Right renal pelvis (tissue), 4 donors: ENCODE data around the gene AKAP12. TPM values are rescaled to one million over a fixed set of nuclear protein-coding genes. Genes with fewer than 3 reads are reported as not detected.
"Not testable (repeated sequence)": the region's sequence is repeated elsewhere in the genome, so short reads cannot be mapped to it uniquely, and the experiment has no call there.

Experiments
- DNase-seq, 4 donors: peaks; one replicate each; pipeline ENCODE4 v3.0.0-alpha.2; 2013; ENCODE audit warnings: low read depth in 4 of 4, low spot score in 3 of 4, missing footprints in 1 of 4
- polyA plus RNA-seq, 4 donors: library from polyadenylated mRNA; unstranded; fragments of 120-200 nt; gene quantifications; one replicate each; pipeline ENCODE4 v1.2.1, GENCODE V29; 2013; ENCODE audit not compliant: insufficient read length in 4 of 4

AKAP12 gene
- polyA plus RNA-seq, 4 donors = 151 to 168 (median 163) TPM

DNA sequence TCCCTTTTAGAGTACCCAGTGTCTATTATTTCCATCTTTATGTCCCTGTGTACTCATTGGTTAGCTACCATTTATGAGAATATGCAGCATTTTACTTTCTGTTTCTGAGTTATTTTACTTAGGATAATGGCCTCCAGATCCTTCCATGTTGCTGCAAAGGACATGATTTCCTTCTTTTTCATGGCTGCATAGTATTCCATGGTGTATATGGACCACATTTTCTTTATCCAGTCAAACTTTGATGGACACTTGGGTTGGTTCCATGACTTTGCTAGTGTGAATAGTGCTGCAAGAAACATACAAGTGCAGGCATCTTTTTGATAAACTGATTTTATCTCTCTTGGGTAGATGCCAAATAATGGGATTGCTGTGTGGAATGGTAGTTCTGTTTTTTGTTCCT, 96.2 kb downstream of the AKAP12 start:
- no peak for DNase-seq

DNA sequence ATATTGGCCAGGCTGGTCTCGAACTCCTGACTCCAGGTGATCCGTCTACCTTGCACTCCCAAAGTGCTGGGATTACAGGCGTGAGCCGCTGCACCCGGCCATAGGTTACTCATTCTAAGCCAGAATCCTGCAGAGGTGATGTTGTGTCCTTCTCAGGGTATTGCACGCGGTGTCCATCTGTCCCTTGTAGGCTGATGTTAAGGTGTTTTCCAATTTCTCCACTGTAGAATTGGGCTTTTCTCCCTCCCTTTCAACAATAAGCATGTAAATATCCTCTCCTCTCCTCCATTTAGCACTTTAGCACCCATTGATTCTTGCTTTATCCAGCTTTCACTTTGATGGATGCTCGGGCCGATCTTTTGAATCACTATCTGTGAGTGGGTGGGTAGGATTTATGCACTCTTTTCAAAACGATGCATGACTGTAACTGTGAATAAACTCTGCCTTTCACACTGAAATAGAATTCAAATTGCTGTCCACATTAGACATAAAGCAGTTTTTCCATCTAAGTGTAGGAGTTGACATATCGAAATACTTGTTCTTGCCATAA, 99.0 kb downstream of the AKAP12 start:
- no peak for DNase-seq

DNA sequence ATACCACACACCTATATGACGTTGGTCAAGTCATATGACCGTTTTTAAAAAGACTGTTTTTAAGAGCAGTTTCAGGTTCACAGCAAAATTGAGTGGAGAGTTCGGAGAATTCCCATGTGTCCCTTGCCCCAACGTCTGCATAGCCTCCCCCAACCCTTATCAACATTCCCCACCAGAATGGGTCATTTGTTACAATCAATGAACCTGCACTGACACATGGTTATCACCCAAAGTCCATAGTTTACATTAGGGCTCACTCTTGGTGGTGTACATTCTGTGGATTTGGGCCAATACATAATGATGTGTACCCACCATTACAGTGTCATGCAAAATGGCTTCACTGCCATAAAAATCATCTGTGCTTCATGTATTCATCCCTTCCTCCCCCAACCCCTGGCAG, 99.6 kb downstream of the AKAP12 start:
- DNase-seq = no peak

DNA sequence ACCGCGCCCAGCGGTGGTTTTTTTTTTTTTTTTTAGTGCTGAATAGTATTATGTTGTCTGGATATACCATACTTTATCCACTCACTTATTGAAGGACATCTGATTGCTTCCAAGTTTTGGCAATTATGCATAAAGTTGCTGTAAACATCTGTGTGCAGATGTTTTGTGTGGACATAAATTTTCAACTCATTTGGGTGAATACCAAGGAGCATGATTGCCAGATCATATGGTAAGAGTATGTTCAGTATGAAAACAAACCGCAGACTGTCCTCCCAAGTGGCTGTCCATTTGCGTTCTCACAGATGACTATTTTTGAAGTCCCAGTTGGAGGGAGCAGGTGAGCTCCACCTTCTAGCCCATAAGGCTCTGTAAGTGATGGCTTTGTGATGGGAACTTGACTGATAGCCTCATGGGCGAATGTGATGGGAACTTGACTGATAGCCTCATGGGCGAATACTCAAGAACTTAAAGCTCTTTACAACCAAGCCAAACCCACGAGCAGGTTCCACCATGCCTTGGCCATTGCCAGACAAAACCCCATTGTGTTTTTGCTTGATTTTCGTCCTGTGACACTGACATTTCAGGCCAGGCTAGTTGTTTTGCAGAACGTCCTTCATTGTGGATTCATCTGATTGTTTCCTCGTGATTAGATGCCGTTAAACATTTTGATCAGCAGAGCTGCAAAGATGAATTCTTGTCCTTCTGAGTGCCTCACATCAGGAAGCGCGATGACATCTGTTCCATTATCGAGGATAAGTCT, 100.6 kb downstream of the AKAP12 start:
- no peak for DNase-seq

- DNase-seq = no peak
Observed at GRCh38 chr6:151341476-151342195, 101.9 kb downstream of the AKAP12 start.

- DNase-seq = not testable (repeated sequence)
Observed at GRCh38 chr6:151342750-151343149, 103.0 kb downstream of the AKAP12 start.

DNA sequence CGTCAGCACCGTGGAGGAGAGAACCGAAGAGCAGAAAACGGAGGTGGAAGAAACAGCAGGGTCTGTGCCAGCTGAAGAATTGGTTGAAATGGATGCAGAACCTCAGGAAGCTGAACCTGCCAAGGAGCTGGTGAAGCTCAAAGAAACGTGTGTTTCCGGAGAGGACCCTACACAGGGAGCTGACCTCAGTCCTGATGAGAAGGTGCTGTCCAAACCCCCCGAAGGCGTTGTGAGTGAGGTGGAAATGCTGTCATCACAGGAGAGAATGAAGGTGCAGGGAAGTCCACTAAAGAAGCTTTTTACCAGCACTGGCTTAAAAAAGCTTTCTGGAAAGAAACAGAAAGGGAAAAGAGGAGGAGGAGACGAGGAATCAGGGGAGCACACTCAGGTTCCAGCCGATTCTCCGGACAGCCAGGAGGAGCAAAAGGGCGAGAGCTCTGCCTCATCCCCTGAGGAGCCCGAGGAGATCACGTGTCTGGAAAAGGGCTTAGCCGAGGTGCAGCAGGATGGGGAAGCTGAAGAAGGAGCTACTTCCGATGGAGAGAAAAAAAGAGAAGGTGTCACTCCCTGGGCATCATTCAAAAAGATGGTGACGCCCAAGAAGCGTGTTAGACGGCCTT, 110.0 kb downstream of the AKAP12 start:
- no peak for DNase-seq

DNA sequence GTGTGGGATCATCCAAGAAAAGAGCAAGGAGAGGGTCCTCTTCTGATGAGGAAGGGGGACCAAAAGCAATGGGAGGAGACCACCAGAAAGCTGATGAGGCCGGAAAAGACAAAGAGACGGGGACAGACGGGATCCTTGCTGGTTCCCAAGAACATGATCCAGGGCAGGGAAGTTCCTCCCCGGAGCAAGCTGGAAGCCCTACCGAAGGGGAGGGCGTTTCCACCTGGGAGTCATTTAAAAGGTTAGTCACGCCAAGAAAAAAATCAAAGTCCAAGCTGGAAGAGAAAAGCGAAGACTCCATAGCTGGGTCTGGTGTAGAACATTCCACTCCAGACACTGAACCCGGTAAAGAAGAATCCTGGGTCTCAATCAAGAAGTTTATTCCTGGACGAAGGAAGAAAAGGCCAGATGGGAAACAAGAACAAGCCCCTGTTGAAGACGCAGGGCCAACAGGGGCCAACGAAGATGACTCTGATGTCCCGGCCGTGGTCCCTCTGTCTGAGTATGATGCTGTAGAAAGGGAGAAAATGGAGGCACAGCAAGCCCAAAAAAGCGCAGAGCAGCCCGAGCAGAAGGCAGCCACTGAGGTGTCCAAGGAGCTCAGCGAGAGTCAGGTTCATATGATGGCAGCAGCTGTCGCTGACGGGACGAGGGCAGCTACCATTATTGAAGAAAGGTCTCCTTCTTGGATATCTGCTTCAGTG, 110.8 kb downstream of the AKAP12 start:
- no peak for DNase-seq

DNA sequence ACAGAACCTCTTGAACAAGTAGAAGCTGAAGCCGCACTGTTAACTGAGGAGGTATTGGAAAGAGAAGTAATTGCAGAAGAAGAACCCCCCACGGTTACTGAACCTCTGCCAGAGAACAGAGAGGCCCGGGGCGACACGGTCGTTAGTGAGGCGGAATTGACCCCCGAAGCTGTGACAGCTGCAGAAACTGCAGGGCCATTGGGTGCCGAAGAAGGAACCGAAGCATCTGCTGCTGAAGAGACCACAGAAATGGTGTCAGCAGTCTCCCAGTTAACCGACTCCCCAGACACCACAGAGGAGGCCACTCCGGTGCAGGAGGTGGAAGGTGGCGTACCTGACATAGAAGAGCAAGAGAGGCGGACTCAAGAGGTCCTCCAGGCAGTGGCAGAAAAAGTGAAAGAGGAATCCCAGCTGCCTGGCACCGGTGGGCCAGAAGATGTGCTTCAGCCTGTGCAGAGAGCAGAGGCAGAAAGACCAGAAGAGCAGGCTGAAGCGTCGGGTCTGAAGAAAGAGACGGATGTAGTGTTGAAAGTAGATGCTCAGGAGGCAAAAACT, 111.5 kb downstream of the AKAP12 start:
- DNase-seq = no peak

- DNase-seq = no peak
Observed at GRCh38 chr6:151351731-151352130, 112.0 kb downstream of the AKAP12 start.

- no peak for DNase-seq
Observed at GRCh38 chr6:151352410-151353396, 112.9 kb downstream of the AKAP12 start.

DNA sequence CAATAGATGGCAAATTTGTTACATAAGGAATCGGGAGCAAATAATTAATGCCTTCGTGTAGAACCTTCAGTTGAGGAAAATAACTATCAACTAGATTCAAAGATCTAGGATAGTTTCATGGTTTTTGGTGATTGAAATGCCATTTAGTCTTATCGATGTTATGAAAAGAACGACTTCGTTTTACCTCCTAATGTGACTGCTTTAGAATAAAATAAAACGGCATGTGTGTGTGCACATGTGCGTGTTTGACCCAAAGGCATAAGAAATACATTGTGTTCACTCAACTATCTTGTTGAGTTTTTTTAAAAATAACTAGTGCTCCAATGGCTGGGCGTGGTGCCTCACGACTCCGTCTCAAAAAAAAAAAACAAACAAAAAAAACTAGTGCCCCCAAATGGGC, 114.0 kb downstream of the AKAP12 start:
- DNase-seq = no peak

DNA sequence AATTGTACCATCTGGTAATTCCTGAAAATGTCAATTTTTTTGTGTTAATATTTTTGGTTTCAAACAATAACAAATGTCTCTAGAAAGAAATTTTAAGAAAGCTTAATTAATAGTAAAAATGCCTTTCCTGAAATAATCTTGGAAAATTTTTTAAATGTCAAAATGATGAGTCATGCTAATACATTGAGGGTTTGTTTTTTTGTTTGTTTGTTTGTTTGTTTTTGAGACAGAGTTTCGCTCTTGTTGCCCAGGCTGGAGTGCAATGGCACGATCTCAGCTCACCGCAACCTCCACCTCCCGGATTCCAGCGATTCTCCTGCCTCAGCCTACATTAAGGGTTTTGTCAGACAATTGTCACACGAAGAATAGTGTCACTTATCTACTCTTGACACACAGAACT, 117.2 kb downstream of the AKAP12 start:
- DNase-seq = not testable (repeated sequence)

DNA sequence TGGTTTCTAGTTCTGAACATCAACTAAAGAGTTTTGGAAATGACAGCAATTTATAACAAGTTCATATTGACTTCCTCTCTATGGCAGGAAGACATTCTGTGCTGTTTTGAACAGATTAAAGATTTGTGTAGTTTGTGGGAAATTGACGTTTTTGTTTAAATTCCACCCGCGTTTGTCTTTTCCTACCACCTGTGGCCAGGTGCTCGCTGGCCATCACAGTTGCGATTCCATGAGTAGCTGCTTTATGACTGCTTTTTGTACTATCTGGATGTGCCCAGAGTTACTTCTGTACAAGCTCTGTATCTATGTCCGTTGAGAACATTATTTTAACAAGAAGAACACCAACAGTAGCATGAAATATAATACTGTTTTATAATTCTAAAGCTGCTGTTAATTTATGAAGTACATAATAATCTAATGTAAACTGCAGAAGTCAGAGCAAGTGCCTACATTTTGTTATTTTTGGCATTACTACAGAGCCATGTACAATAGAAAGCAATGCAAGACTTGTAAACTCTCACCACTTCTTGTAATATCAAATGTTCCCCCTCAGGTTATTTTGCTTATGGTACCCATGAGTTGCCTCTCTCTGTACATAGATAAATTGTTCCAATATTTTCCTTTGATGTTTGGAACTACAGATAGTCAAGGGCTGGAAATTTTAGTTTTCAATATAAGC, 118.1 kb downstream of the AKAP12 start:
- DNase-seq = no peak

- DNase-seq = no peak
Observed at GRCh38 chr6:151358475-151358874, 118.7 kb downstream of the AKAP12 start.

DNA sequence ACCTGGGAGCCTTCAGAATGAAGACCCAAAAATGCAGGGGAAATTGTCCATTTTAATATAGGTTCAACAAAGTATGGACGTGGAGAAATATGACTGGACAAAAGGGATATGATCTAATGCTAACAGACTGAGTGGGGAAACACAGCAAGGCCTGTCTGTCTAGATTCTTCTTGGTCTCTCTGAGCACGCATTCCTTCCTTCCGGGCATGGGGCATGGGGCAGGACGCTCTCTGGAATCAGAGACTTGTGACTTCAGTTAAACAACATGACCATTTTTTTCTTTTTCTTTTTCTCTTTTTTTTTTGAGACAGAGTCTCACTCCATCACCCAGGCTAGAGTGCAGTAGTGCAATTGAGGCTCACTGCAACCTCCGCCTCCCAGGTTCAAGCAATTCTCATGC, 119.7 kb downstream of the AKAP12 start:
- no peak for DNase-seq

GRCh38 chr6:151365233-151365632, 125.5 kb downstream of the AKAP12 start:
- no peak for DNase-seq

DNA sequence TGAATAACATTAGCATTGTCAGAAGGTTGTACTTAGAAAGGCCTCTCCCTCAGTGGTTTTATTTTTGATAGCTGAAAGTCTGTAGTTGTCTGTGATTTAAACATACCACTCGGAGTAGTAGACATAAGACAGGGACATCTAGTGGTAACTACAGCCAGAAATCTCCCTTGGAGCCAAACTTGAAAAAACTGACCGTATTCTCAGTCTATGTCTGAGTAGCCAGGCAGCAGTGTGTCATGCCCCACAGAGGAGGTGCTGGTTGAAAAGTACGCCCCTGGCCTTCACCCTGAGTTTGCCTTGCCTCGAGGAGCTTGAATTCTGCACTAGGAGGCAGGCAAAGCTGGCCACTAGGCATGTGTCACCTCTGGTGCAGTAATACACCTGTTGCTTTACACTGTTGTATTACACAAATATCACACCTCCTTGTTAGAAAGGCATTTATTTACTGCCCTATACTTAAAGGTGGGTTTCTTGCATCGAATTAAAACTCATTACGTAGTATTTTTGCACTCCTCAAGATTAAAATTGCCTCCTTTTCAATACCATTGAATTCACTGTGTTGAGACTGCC, 130.8 kb downstream of the AKAP12 start:
- no peak for DNase-seq
